H1 (cell line): ENCODE results near the gene GBF1. TPM values are rescaled to one million over a fixed set of nuclear protein-coding genes. Genes with fewer than 3 reads are reported as not detected.

Experiments used
- BACH1 ChIP-seq: IDR thresholded peaks from 2 replicates; pipeline ENCODE4 v1.6.1; 2012; ENCODE audit warnings: low read length, improper control_type of control experiment
- BRCA1 ChIP-seq: IDR thresholded peaks from 2 replicates; pipeline ENCODE4 v1.6.1; 2012; ENCODE audit warnings: low read depth, low read length, improper control_type of control experiment
- CEBPB ChIP-seq: IDR thresholded peaks from 2 replicates; pipeline ENCODE4 v1.6.1; 2012; ENCODE audit warnings: low read depth, low read length
- CHD2 ChIP-seq: IDR thresholded peaks from 2 replicates; pipeline ENCODE4 v1.6.1; 2012; ENCODE audit warnings: low read length, improper control_type of control experiment
- CHD7 ChIP-seq: fragments of 300-600 bp; sonication (generic); IDR thresholded peaks from 2 replicates; pipeline ENCODE4 v1.7.1; 2012; ENCODE audit warnings: low read length, moderate library complexity, mild to moderate bottlenecking, inconsistent platforms; ENCODE audit not compliant: insufficient replicate concordance
- EZH2 ChIP-seq: fragments of 200-600 bp; sonication (generic); IDR thresholded peaks from 2 replicates; pipeline ENCODE4 v1.7.1; 2012; ENCODE audit warnings: low read depth, mild to moderate bottlenecking, moderate library complexity, low read length, inconsistent platforms; ENCODE audit not compliant: severe bottlenecking
- JUND ChIP-seq: IDR thresholded peaks from 2 replicates; pipeline ENCODE4 v1.6.1; 2011; ENCODE audit warnings: mild to moderate bottlenecking, improper control_type of control experiment, low read length
- MAFK ChIP-seq: IDR thresholded peaks from 2 replicates; pipeline ENCODE4 v1.6.1; 2012; ENCODE audit warnings: low read depth, mild to moderate bottlenecking, improper control_type of control experiment, low read length
- RNF2 ChIP-seq: fragments of 200-900, 300-1000 bp; sonication (generic); IDR thresholded peaks from 2 replicates; pipeline ENCODE4 v1.7.1; 2016; ENCODE audit warnings: borderline replicate concordance, low read depth, mild to moderate bottlenecking, antibody characterized with exemption, low read length; ENCODE audit not compliant: poor library complexity, severe bottlenecking; ENCODE audit errors: missing control alignments
- SAP30 ChIP-seq: fragments of 300-600 bp; sonication (generic); IDR thresholded peaks from 2 replicates; pipeline ENCODE4 v1.7.1; 2012; ENCODE audit warnings: low read length, moderate library complexity, mild to moderate bottlenecking, inconsistent platforms; ENCODE audit not compliant: insufficient read depth, insufficient replicate concordance
- SIX5 ChIP-seq: IDR thresholded peaks from 2 replicates; pipeline ENCODE4 v1.6.1; 2011; ENCODE audit warnings: mild to moderate bottlenecking, low read depth, low read length
- SP1 ChIP-seq: IDR thresholded peaks from 2 replicates; pipeline ENCODE4 v1.6.1; 2011; ENCODE audit warnings: low read depth, low read length
- SUZ12 ChIP-seq: fragments of 200-600 bp; sonication (generic); IDR thresholded peaks from 2 replicates; pipeline ENCODE4 v1.6.1; 2012; ENCODE audit warnings: mild to moderate bottlenecking, inconsistent platforms, low read length, moderate library complexity, mixed read lengths
- polyA plus RNA-seq, 7 experiments: library from polyadenylated mRNA; depleted of rRNA in 3 of 7; stranded (reverse) in 5 of 7; unstranded in 2 of 7; fragments of >200 nt in 5 of 7; fragments of 200-250 nt in 2 of 7; gene quantifications; 1 replicate in 5 of 7; 2 replicates in 1 of 7; 4 replicates in 1 of 7; pipeline versions ENCODE4 v1.2.1 to v1.2.3, GENCODE V29; 2011 to 2013; ENCODE audit warnings: missing spikeins in 2 of 7, mixed read lengths in 2 of 7
- total RNA-seq: library from RNA; stranded (reverse); fragmentation: NEBNext Ultra II Directional; extraction: Animal tissue kit (Norgen Biotek cat#: 25700); gene quantifications from 2 replicates; pipeline ENCODE4 v1.2.1, GENCODE V29; 2021

Gene GBF1
- total and polyA plus RNA-seq, 2 of the 8 experiments (the other 6 are each of a cell fraction or from before 2014, with no cell fraction given), result 11.0 to 25.5 TPM

GRCh38 chr10:102306006-102306405, 60.7 kb downstream of the GBF1 start (continued):
- no peak for TF ChIP-seq CHD7
- TF ChIP-seq CEBPB, result no peak
- TF ChIP-seq EZH2, result no peak
- no peak for TF ChIP-seq SUZ12
- TF ChIP-seq SIX5, result no peak
- TF ChIP-seq BRCA1, result no peak
- TF ChIP-seq RNF2, result no peak
- TF ChIP-seq MAFK, result no peak
- TF ChIP-seq BACH1, result no peak
- TF ChIP-seq JUND, result no peak
- no peak for TF ChIP-seq SP1
- no peak for TF ChIP-seq SAP30
- TF ChIP-seq CHD2, result no peak
